Activated B cell treated with CpG ODN at 0.5 μM for 24 hours (primary cell): ENCODE measurements around the gene DIP2C. TPM values are rescaled to one million over a fixed set of nuclear protein-coding genes. Genes with fewer than 3 reads are reported as not detected.

ENCODE experiments used
- ATAC-seq: fragments of 200-7000 bp; cut with Tn5 transposase; one replicate; pipeline ENCODE4 v1.10.0; 2021; ENCODE audit warnings: low read depth, mild to moderate bottlenecking, moderate library complexity
- CTCF ChIA-PET: fragments of 350-600 bp; sonication (Branson Sonifier 250); formaldehyde crosslinking; loops from one replicate; lab custom pipeline; 2021; ENCODE audit warnings: antibody characterized with exemption; lab: Charles Lee
- POLR2A ChIA-PET: fragments of 350-600 bp; sonication (Branson Sonifier 250); formaldehyde crosslinking; loops from one replicate; lab custom pipeline; 2021; ENCODE audit warnings: antibody characterized with exemption; lab: Charles Lee
- DNase-seq: peaks from one replicate; pipeline ENCODE4 v3.0.0; 2022
- H3K27ac Mint-ChIP-seq: one replicate; pipeline ENCODE4 v1.8.0; 2020; ENCODE audit warnings: mixed read lengths
- H3K27me3 Mint-ChIP-seq: one replicate; pipeline ENCODE4 v1.8.0; 2021; ENCODE audit warnings: mixed read lengths
- H3K36me3 Mint-ChIP-seq: one replicate; pipeline ENCODE4 v1.8.0; 2021; ENCODE audit warnings: low read depth, mixed read lengths
- H3K4me1 Mint-ChIP-seq: one replicate; pipeline ENCODE4 v1.8.0; 2021; ENCODE audit warnings: mixed read lengths
- H3K4me3 Mint-ChIP-seq: one replicate; pipeline ENCODE4 v1.8.0; 2020; ENCODE audit warnings: mild to moderate bottlenecking, mixed read lengths
- H3K9me3 Mint-ChIP-seq: one replicate; pipeline ENCODE4 v1.8.0; 2020; ENCODE audit warnings: mixed read lengths
- intact Hi-C: fragments of 100-400 bp; cut with micrococcal nuclease; formaldehyde crosslinking; loops from one replicate; pipeline ENCODE4 v1.15.1; 2024
- total RNA-seq: library from RNA; stranded (reverse); gene quantifications from 2 replicates; pipeline ENCODE4 v1.2.3, GENCODE V29; 2022
- TF ChIP-seq, protein P1 (sequence below): fragments of 200-600 bp; IDR thresholded peaks from one replicate; pipeline ENCODE4 v1.8.0; 2022; ENCODE audit warnings: antibody characterized with exemption, mild to moderate bottlenecking

Gene DIP2C
- total RNA-seq, 1 donor from 2014 or later = 0.49 TPM

DNA sequence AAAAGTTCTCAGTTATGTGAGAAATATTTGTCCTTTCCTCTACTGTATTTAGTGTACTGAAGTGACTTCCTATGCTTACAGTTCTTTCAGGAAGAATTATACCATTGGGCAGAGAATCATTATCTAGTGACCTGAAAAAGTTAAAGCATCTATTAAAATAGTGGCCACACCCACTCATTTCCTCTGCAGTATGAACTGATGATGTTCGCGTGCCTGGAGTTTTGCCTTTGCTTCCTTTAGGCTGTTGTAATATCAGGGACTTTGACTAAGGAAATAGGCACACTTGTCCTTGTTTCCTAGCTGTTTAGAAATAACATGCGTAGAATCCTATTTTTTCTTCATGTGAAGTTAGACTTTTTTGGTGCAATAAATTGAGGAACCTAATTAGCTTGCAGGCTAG lies 453.6 kb downstream of the DIP2C start:
- no peak overlapping the region for H3K27ac Mint-ChIP-seq
- no peak for DNase-seq
- H3K4me1 Mint-ChIP-seq = peaks cover 8% of the 10 kb centered on the region
- TF ChIP-seq, protein P1, sequence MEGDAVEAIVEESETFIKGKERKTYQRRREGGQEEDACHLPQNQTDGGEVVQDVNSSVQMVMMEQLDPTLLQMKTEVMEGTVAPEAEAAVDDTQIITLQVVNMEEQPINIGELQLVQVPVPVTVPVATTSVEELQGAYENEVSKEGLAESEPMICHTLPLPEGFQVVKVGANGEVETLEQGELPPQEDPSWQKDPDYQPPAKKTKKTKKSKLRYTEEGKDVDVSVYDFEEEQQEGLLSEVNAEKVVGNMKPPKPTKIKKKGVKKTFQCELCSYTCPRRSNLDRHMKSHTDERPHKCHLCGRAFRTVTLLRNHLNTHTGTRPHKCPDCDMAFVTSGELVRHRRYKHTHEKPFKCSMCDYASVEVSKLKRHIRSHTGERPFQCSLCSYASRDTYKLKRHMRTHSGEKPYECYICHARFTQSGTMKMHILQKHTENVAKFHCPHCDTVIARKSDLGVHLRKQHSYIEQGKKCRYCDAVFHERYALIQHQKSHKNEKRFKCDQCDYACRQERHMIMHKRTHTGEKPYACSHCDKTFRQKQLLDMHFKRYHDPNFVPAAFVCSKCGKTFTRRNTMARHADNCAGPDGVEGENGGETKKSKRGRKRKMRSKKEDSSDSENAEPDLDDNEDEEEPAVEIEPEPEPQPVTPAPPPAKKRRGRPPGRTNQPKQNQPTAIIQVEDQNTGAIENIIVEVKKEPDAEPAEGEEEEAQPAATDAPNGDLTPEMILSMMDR = no peak
- no peaks in the 10 kb centered on the region for H3K9me3 Mint-ChIP-seq
- intact Hi-C loops = no loop called here
- H3K27me3 Mint-ChIP-seq = no peaks in the 10 kb centered on the region
- H3K4me3 Mint-ChIP-seq = no peak overlapping the region
- ChIA-PET CTCF (no interaction called here), POLR2A (no interaction called here)
- no peak for ATAC-seq
- peaks cover 62% of the 10 kb centered on the region for H3K36me3 Mint-ChIP-seq

DNA sequence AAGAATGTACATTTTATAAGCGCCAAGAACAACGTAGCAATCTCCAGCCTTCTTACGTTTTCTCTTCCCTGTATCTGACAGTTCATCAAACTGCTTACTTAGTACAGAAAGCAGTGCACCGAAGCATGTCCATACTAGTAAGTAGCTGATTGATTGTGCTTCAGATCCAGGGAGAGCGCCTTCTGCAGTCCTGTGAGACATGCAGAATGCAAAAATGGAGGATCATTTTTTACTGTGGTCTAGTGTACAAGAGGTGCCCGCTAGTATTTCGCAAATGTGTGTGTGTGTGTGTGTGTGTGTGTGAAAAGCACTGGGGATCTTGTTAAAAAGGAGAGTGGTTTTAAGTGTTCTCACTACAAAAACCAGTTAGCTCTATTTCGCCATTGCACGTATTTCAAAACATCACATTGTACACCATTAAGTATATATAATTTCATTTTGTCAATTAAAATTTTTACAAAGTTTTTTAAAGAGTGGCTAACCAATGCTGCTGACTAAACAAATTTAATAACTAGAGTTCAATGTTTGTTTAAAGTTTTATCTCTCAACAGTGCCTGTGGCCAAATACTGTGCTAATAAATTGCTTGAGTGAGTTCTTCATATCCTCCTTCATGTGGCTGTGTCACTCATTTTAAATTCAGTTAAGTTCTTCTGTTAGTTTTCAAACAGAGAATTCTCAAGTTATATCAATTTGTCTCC lies 454.6 kb downstream of the DIP2C start:
- ATAC-seq (no peak), DNase-seq (no peak)

DNA sequence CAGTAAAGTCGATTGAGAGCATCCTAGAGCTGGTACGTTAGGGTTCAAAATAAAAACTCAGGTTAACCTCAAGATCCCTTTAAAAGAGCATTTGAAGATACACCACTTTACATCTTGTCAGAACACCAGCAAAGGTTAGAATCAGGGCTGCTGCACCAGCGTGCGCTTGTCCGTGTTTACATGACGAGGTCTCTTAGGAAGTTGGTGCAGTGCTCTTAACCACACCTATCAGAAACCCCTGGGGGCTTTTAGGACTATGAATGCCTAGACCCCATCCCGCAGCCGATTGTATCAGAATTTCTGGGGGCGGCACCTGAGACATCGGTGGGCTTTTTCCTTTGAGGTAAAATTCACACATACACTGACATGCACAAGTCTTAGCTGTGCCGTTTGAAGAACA lies 456.6 kb downstream of the DIP2C start:
- H3K36me3 Mint-ChIP-seq = peaks cover 45% of the 10 kb centered on the region
- peaks cover 8% of the 10 kb centered on the region for H3K4me1 Mint-ChIP-seq
- H3K27me3 Mint-ChIP-seq = no peaks in the 10 kb centered on the region
- CTCF ChIA-PET = no interaction called here
- no peak overlapping the region for H3K4me3 Mint-ChIP-seq
- H3K9me3 Mint-ChIP-seq = no peaks in the 10 kb centered on the region
- intact Hi-C loops = no loop called here
- H3K27ac Mint-ChIP-seq = no peak overlapping the region
- TF ChIP-seq, protein P1 = no peak
- ATAC-seq (no peak), DNase-seq (no peak)
- POLR2A ChIA-PET = no interaction called here

More for the DNA sequence above, 454.6 kb downstream of the DIP2C start:
- intact Hi-C loops = no loop called here
- TF ChIP-seq, protein P1 = no peak
- H3K9me3 Mint-ChIP-seq = no peaks in the 10 kb centered on the region
- H3K4me3 Mint-ChIP-seq = no peak overlapping the region
- ChIA-PET CTCF (no interaction called here), POLR2A (no interaction called here)
- peaks cover 58% of the 10 kb centered on the region for H3K36me3 Mint-ChIP-seq
- no peaks in the 10 kb centered on the region for H3K27me3 Mint-ChIP-seq
- no peak overlapping the region for H3K27ac Mint-ChIP-seq
- peaks cover 8% of the 10 kb centered on the region for H3K4me1 Mint-ChIP-seq

DNA sequence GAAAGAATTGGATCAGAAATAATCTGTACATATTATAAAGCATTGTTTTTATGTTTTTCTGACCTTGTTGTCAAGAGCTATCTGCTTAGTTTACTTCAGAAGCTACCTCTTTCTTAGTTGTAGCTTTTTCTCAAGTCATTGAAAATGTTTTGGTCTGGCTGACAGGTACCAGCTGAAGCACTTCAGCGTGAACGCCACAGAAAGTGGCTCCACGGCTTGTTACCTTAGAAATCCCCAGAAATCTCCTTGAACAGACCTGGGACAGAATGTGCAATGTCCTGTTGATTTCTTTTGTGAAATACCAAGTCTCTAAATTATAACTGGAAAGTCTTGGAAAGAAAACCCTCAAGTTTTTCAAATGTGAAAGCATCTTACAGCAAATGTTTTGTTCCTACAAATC lies 457.4 kb downstream of the DIP2C start:
- Mint-ChIP-seq H3K27ac (no peak overlapping the region), H3K9me3 (no peaks in the 10 kb centered on the region), H3K36me3 (peaks cover 39% of the 10 kb centered on the region), H3K4me1 (peaks cover 8% of the 10 kb centered on the region), H3K27me3 (no peaks in the 10 kb centered on the region), H3K4me3 (no peak overlapping the region)
- intact Hi-C loops = no loop called here
- ChIA-PET POLR2A (no interaction called here), CTCF (no interaction called here)
- DNase-seq = no peak
- TF ChIP-seq, protein P1 = no peak
- no peak for ATAC-seq

DNA sequence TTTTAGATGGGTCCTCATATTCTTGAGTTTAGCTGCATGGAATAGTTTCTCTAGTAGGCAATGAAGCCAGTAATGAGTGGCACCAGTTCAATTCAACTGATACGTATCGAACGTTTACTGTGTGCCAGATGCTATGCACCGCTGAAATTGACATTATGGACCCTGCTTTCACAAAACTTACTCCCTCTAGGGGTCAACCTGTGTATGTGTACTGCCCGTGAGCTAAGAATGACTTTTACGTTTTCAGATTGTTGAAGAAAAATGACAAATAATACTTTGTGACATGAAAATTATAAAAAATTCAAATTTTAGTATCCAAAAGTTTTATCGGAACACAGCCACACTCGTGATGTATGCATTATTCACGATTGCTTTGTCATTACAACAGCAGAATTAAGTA lies 458.7 kb downstream of the DIP2C start:
- Mint-ChIP-seq H3K27me3 (no peaks in the 10 kb centered on the region), H3K9me3 (no peaks in the 10 kb centered on the region), H3K4me3 (no peak overlapping the region), H3K36me3 (peaks cover 28% of the 10 kb centered on the region), H3K27ac (no peak overlapping the region), H3K4me1 (peaks cover 4% of the 10 kb centered on the region)
- ChIA-PET CTCF (interaction anchor here (1.5 kb wide), 1 partner anchor 24 kb away, joined by 3 read pairs; no protein-coding TSS in a partner anchor), POLR2A (no interaction called here)
- intact Hi-C loops = no loop called here
- ATAC-seq (no peak), DNase-seq (no peak)
- TF ChIP-seq, protein P1 = no peak
